Measurements from ENCODE around the gene ZNF222.
A peak's percentile ranks its signal among the peaks of the same experiment; 100 is the strongest.

ZNF222 gene

GRCh38 chr19:44055870-44056269, 30.7 kb downstream of the ZNF222 start:
- DNase-seq, result no peak

GRCh38 chr19:44059229-44059628, 34.0 kb downstream of the ZNF222 start:
- DNase-seq, result no peak

GRCh38 chr19:44061038-44061437, 35.9 kb downstream of the ZNF222 start:
- DNase-seq, result no peak

- no peak for DNase-seq
Measured at GRCh38 chr19:44066305-44066704, 41.1 kb downstream of the ZNF222 start.

- DNase-seq, result no peak
Measured at GRCh38 chr19:44069415-44069814, 44.2 kb downstream of the ZNF222 start.

- peak; percentile 94 for DNase-seq
Measured at GRCh38 chr19:44071824-44072542, 46.8 kb downstream of the ZNF222 start, which contains the start of gene ZNF284. Gene ZNF284, plus strand, starts transcription at chr19:44072159. Its CDS starts 4,231 bp downstream, at chr19:44076390.

- no peak for DNase-seq
Measured at GRCh38 chr19:44072543-44073401, 47.6 kb downstream of the ZNF222 start.

GRCh38 chr19:44076325-44076724, 51.1 kb downstream of the ZNF222 start:
- DNase-seq, result no peak

Measured in hematopoietic multipotent progenitor cell treated with erythropoietin and hydrocortisone succinate and interleukin-3 and kit ligand, for 8 days (in vitro differentiated cells).